Measurements from ENCODE around the gene KIF2A.

The KIF2A gene

DNA sequence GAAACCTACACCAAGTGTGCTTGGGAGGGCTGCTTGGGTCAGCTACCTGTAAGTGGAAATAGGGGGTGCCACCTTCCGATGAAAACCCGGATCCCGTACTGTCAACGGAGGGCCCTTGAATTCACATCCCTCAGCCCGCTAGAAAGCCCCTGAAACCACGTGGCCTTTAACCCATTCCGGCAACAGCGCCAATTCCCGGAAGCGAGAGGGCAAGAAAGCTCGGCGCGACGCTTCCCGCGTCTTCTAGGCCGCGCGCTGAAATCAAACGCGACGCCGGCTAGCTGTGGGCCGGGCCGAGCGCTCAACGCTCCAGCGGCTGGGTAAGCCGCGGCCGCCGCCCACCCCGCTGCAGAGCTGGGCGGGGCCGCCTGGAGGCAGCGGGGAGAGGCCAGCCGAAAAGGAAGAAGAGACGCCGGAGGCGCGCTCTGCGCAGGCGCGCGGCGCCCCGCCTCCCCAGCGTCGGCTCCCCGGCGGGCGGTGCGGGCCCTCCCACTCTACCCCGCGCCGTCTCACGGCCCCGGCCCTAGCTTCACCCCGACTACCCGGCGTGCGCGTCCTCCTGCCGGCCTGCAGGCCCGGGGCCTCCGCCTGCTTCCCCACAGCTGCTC, at the start of gene KIF2A:
TSS of gene KIF2A (plus strand) at position 492 of the 608 bp plus-strand sequence. CDS start 267 bp downstream, outside the sequence.
- DNase-seq (ENCODE audit: low read depth) = peak; percentile 91

GRCh38 chr5:62257020-62257367, 49.0 kb upstream of the KIF2A start:
- DNase-seq (ENCODE audit: low read depth) = no peak

DNA sequence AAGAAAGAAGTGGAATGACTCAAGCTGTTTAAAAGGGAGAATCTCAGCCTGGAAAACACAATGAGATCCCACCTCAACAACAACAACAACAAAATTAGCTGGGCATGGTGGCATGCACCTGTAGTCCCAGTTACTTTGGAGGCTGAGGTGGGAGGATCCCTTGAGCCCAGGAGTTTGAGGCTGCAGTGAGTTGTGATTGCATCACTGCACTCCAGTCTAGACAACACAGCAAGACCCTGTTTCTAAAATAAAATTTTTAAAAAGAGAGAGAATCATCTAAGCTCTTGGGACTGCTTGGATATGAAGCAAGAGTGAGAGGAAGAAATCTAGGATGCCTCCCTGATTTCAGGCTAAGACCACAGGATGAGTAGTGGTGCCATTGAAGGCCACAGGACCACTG, 47.4 kb upstream of the KIF2A start:
- no peak for DNase-seq (ENCODE audit: low read depth)

DNA sequence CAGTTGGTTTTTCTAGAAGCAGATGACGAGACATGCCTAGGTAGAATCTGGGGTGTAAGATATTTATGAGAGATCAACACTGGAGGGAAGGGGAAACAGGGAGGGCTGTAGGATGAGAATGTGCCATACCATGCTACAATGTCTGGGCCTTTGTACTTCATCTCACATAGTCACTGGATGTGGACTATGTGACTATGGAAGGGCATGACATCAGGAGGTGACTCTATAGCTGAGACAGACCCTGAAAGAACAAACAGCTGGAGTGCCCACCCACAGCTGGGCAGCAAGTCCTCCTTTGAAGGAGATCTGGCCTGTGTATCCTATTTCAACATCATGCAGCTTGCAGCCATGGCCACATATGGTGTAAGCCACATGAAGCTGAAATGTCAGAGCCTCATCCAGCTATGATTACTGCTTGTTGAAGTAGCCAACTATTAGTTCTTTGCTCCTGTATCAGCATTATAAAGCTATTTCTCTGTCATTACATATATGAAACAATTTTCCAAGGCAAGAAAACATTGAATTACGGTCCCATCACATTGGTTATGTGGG, 46.2 kb upstream of the KIF2A start:
- no peak for DNase-seq (ENCODE audit: low read depth)

- no peak for DNase-seq (ENCODE audit: low read depth)
These were observed 45.5 kb upstream of the KIF2A start for GRCh38 chr5:62260513-62260912.

DNA sequence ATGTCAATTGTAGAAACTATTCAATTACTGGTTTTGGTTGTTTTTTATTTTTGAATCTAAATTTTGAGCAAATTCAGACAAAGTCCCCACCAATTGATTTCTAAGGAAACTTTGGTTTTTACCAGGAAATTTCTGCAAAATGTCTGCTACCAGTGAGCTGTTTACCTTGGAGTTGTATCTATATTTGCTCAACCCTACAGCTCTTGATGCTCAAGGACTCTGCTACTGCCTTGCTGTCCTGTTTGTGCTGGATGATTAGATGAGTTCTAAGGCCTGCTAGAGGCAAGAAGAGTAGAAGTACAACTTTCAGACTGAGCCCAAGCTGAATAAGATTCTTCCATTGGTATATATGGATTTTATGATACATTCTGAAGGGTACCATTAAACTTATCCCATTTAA, 42.6 kb upstream of the KIF2A start:
- no peak for DNase-seq (ENCODE audit: low read depth)

GRCh38 chr5:62265648-62266112, 40.3 kb upstream of the KIF2A start:
- no peak for DNase-seq (ENCODE audit: low read depth)

DNA sequence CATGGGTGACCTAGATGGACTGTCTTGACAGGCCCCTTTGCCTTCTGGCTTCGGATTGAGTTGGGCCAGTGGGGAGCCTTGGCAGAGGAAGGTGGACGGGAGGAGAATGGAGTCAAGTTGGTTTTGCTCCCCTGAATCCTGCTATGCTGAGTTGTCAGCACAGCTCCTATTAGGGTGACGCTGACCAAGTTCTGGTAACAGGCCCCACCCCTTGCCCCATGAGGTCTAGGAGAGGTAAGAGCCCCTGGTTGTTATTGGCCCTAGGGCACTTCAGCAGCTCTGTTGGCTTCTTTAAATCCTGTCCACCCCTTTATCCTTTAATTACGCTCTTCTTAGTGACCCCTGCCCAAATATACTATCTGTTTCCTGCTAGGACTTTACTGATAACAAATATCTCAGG, 39.4 kb upstream of the KIF2A start:
- no peak for DNase-seq (ENCODE audit: low read depth)

- no peak for DNase-seq (ENCODE audit: low read depth)
These were observed 37.8 kb upstream of the KIF2A start for GRCh38 chr5:62268234-62268633.

DNA sequence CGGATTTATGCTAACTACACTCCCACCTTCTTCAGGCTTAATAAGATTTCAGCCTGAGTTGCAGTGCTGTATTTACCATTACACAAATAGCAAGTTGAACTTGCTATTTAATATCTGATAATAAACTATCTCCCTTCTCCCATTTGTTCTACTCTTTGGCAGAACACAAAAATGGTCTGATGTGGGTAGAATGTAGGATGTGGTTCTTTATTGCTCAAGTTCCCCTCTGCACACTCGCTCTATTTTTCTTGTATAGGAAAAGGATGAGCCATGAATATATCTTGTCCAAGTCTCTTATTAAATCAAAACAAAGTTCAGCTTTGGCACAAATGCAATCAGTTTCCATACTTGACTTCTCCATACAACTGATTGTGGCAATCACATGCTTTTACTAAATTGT, 37.2 kb upstream of the KIF2A start:
- DNase-seq (ENCODE audit: low read depth) = no peak

GRCh38 chr5:62271370-62271769, 34.6 kb upstream of the KIF2A start:
- no peak for DNase-seq (ENCODE audit: low read depth)

GRCh38 chr5:62271870-62272269, 34.1 kb upstream of the KIF2A start:
- no peak for DNase-seq (ENCODE audit: low read depth)

GRCh38 chr5:62273687-62274086, 32.3 kb upstream of the KIF2A start:
- no peak for DNase-seq (ENCODE audit: low read depth)

DNA sequence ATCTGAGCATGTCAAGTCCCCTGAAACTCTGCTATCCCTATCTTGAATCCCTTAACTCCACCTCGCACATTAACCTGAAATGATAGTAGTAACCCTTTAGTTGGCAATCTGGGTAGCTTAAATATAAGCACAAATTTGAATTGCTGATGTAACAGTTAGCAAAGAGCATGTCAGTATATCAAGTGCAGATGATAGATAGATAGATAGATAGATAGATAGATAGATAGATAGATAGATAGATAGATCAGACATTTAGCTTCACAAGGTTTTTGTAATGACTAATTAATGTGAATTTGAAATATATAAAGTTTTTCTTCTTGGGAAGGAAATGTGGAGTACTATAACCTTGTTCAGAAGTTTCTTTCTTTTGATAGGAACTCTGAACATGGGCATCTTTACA, 30.4 kb upstream of the KIF2A start:
- DNase-seq (ENCODE audit: low read depth) = no peak

GRCh38 chr5:62281411-62281810, 24.6 kb upstream of the KIF2A start:
- no peak for DNase-seq (ENCODE audit: low read depth)

DNA sequence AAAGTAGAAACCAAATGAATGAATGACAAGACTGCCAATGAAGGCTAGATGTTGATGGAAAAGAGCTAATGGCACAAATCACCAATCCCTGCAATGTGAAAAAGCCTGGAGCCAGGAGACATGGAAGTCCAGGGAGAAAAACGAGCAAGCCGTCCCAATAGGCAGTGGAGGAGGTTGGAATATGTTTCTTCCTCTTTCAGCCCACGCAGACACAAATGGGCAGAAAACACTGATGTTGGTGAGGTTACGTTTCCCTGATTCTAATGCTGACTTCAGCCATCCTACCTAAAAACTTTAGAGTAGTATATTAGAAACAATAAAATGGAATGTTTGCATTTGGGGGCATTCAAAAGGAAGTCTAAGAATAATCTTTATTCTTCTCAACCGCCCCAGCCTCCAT, 23.9 kb upstream of the KIF2A start:
- DNase-seq (ENCODE audit: low read depth) = no peak

- no peak for DNase-seq (ENCODE audit: low read depth)
These were observed 23.0 kb upstream of the KIF2A start for GRCh38 chr5:62283005-62283404.

GRCh38 chr5:62283861-62284260, 22.1 kb upstream of the KIF2A start:
- DNase-seq (ENCODE audit: low read depth) = no peak

DNA sequence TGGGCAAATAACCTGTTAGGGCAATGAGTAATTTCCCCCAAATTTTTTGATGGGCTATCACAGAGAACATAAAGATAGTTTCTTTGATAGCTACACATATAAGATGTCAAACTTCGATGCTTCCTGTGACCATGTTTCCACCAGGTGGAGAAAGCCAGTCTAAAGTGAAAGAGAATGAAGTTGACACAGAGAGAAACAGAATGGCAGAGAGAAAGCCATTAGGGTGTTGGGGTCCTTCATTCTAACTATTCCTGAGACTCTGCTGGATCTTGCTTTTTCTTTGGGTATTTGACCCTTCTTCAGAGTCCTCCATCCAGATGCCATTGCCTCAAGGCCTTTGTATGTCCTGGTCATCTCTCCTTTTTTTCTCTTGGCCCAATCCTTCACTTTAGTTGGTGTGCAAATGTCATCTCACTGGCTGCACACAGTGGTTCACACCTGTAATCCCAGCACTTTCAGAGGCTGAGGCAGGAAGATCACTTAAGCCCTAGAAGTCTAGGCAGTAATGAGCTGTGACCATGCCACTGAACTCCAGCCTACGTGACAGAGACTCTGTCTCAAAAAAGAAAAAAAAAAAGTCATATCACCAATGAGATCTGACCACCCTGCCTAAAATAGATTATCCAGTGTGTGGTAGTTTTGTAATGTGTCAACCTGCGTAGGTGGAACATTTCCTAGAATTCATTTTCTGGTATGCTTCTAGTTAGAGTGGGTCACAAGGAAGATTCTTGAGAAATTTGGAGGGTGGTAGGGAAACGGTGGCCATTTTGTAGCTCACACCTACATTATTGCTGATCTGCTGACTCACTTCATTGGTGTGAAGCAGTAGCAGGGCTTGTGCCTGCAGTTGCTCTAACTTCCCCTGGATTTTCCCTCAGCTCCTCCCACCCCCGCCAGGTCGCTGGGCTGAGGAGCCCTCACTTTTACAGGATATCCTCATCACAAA, 20.8 kb upstream of the KIF2A start:
- DNase-seq (ENCODE audit: low read depth) = peak; percentile 66

DNA sequence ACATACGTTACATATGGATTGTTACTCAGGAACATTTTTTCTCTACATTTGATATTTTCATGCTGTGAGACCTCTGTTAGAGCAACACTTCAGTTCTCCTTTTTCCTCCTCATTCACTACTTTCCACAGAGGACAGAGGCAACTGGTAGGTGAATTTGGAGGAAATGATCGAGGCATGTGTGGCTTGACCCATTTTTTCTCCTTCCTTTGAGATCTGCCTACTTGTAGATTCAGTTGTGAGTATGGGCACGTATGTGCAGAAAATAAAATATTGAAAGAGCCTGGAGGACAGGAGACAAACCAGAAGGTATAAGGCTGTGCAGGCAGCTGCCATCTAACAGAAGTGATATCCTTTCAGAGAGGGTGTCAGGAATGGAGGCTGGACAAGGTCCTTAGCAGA, 19.2 kb upstream of the KIF2A start:
- no peak for DNase-seq (ENCODE audit: low read depth)

DNA sequence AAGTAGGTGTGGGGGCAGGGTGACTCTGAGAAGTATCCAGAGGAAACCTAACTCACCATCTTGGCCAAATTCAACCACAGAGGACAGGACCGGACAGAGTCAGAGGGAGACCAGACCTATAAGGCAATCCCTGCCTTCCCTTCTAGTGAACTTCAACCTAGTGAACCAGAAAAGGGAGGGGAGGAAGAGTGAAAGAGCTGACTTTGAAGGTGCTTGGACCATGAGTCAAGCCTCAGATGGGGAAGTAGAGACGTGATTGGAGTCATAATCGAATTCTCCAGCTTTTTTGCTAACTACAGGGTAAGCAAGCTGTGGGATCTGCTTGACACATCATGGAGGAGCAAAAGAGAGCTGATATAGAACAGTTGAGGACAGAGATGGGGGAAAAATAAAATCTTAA, 18.8 kb upstream of the KIF2A start:
- no peak for DNase-seq (ENCODE audit: low read depth)

DNA sequence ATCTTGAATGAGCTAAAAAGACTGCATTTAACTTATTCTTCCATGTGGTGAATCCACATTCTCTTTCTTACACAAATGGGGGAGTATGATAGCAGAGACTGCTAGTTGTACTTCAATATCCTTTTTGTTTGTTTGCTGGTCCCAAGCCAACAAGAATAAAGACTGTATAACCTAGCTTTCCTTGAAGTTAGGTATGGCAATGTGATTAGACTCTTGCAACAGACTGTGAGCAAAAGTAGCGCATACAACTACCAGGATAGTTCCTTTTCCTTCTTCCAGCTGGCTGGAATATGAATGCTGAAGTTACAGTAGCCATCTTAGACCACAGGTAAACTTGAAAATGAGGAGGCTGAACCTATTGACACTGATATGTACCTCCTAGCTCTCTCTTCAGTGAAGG, 17.9 kb upstream of the KIF2A start:
- DNase-seq (ENCODE audit: low read depth) = no peak

DNA sequence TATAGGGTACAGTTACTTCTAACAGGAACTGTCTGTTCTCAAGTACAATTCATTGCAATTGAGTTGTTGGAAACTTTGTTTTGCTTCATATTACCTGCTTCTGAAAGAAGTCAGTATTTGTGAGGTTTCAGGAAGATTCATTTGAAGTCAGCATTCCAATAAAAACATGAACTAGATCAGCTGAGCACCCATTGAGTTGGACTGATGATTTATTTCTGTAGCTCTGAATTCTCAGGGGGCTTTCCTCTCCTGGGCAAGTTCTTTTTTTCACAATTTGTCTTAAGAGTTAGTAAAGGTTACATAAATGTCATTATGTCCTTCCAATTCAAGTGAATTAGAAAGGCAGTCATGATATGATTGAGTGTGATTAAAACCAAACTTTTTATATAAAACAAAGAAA, 16.2 kb upstream of the KIF2A start:
- no peak for DNase-seq (ENCODE audit: low read depth)

Data from activated T-cell treated with anti-CD3 and anti-CD28 coated beads for 24 hours (primary cell).